Measurements from ENCODE around the gene GNGT1.
A peak's percentile ranks its signal among the peaks of the same experiment; 100 is the strongest.

The GNGT1 gene

DNA sequence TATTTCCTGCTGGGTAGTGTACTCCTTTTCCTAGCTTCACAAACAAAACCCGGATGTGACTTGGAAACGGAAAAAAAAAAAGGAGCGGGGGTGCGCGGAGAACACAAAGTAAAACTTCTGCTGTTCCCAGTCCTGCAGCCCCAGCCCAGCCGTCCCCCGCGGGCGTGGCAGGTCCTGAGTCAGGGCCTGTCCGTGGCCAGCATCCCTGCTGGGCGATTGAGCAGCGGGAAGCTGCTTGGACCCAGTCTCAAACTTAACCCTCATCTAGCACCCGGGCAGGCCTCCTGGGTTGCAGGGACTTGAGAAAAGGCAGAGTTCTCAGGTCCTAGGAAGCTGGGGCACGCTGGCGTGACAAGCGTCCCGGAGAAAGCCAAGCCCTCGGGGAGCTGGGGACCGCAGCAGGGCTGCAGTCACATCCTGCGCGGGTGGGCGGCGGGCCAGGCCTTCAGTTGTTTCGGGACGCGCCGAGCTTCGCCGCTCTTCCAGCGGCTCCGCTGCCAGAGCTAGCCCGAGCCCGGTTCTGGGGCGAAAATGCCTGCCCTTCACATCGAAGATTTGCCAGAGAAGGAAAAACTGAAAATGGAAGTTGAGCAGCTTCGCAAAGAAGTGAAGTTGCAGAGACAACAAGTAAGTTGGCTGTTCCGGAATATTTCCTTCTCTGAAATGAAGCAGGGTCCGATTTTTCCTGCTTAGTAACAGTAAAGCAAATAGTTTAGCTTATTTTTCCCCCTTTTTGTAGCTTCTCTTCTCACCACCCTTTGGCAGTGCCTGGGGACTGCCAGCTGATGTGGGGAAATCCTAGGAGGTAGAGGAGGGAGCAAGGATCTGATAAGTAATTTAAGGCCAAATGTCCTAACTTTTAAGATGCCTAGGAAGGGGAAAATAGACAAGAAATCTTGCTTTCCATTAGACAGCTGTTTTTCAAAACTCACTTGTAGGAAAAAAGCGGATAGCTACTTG, 15.5 kb downstream of the GNGT1 start, which contains the start of gene GNG11:
GNG11 (plus strand) TSS at position 129 of the 960 bp plus-strand sequence; CDS start at position 532, 403 bp downstream.
- TF ChIP-seq GATA2 (IDR thresholded peaks at IDR 0.05; ENCODE audit: low read depth, low read length) = peak; percentile 12; the same call in 1 of the 2 replicates
- no peak for TF ChIP-seq GATA3 (IDR thresholded peaks at IDR 0.05; ENCODE audit: low read depth, low read length)

DNA sequence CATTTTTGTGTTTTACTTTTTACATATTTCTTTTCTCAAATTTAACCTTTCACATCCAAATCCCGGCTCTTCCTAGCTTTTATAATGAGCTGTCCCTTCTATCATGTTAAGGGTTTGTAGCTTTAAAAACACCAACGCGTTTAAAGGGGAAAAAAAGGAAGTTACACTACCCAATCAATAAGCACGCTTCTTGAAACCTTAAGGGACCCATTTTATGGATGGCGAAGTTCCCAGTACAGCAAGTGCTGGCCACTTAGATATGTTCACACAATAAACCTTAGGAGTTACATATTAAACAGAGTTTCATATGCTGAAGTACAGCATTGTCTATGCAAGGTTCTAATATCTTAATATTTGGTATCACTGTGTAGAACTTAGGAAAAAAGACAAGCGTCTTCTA, 16.9 kb downstream of the GNGT1 start:
- TF ChIP-seq GATA3 (IDR thresholded peaks at IDR 0.05; ENCODE audit: low read depth, low read length) (no peak), GATA2 (IDR thresholded peaks at IDR 0.05; ENCODE audit: low read depth, low read length) (no peak)

GRCh38 chr7:93923942-93924341, 17.6 kb downstream of the GNGT1 start:
- TF ChIP-seq GATA3 (IDR thresholded peaks at IDR 0.05; ENCODE audit: low read depth, low read length) (no peak), GATA2 (IDR thresholded peaks at IDR 0.05; ENCODE audit: low read depth, low read length) (no peak)

DNA sequence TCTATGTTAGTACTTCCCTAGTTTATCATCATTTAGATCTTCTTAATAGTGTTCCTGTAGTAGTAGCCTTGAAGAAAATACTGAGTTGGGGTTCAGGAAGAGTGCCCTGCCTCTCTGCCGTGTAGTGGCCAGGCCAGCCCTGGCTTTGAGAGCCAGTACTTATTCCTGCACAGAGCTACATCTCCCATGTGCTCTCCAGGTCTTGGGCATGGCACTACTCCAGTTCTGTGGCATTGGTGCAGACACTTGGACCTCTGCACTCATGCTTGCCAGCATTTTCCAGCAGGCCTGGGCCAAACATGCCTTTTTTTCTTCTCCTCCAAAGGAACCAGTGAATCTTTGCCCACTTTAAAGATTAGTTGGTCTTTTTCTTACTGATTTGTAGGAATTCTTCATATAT, 20.4 kb downstream of the GNGT1 start:
- no peak for TF ChIP-seq GATA2 (IDR thresholded peaks at IDR 0.05; ENCODE audit: low read depth, low read length)
- TF ChIP-seq GATA3 (IDR thresholded peaks at IDR 0.05; ENCODE audit: low read depth, low read length) = no peak

- TF ChIP-seq GATA2 (IDR thresholded peaks at IDR 0.05; ENCODE audit: low read depth, low read length) = no peak
- TF ChIP-seq GATA3 (IDR thresholded peaks at IDR 0.05; ENCODE audit: low read depth, low read length) = no peak
Measured at GRCh38 chr7:93927585-93927984, 21.2 kb downstream of the GNGT1 start.

GRCh38 chr7:93931655-93932054, 25.3 kb downstream of the GNGT1 start:
- no peak for TF ChIP-seq GATA2 (IDR thresholded peaks at IDR 0.05; ENCODE audit: low read depth, low read length)
- no peak for TF ChIP-seq GATA3 (IDR thresholded peaks at IDR 0.05; ENCODE audit: low read depth, low read length)

GRCh38 chr7:93933156-93933555, 26.8 kb downstream of the GNGT1 start:
- TF ChIP-seq GATA3 (IDR thresholded peaks at IDR 0.05; ENCODE audit: low read depth, low read length) = no peak
- no peak for TF ChIP-seq GATA2 (IDR thresholded peaks at IDR 0.05; ENCODE audit: low read depth, low read length)

DNA sequence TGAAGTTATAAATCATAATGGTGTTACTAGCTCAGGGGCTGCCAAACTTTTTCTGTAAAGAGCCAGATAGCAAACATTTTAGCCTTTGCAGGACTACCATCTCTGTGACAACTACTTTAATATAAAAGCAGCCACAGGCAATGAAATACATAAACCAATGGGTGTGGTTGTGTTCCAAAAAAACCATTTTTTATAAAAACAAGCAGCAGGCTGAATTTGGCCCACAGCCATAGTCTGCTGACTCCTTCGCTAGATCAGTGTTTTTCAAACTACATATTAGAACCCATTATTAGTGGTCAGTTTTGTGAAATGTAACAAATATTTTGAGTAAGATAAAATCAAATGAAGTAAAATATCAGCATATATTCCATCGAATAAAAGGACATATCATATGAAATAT, 28.7 kb downstream of the GNGT1 start:
- TF ChIP-seq GATA3 (IDR thresholded peaks at IDR 0.05; ENCODE audit: low read depth, low read length) = no peak
- TF ChIP-seq GATA2 (IDR thresholded peaks at IDR 0.05; ENCODE audit: low read depth, low read length) = no peak

GRCh38 chr7:93937818-93938217, 31.5 kb downstream of the GNGT1 start:
- TF ChIP-seq GATA3 (IDR thresholded peaks at IDR 0.05; ENCODE audit: low read depth, low read length) (no peak), GATA2 (IDR thresholded peaks at IDR 0.05; ENCODE audit: low read depth, low read length) (no peak)

DNA sequence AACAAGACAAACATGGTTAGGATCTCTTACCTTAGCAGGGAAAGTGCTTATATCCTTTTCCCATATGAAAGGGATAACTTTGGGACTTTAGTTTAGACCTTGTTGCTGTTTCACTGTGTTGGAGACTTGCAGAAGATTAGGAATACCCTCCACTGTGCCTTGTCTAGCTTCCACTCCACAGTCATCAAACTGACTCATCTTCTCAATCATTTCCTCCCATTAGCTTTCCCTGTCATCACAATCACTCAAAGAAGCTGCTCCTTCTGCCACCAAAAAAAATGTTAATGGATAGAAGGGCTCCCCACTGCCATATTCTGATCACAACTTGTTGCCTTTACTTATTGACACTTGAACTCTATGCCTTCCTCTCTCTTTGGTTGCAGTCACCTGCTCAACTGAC, 31.9 kb downstream of the GNGT1 start:
- TF ChIP-seq GATA3 (IDR thresholded peaks at IDR 0.05; ENCODE audit: low read depth, low read length) (no peak), GATA2 (IDR thresholded peaks at IDR 0.05; ENCODE audit: low read depth, low read length) (no peak)

- TF ChIP-seq GATA2 (IDR thresholded peaks at IDR 0.05; ENCODE audit: low read depth, low read length) = no peak
- TF ChIP-seq GATA3 (IDR thresholded peaks at IDR 0.05; ENCODE audit: low read depth, low read length) = no peak
Measured at GRCh38 chr7:93941945-93942344, 35.6 kb downstream of the GNGT1 start.

DNA sequence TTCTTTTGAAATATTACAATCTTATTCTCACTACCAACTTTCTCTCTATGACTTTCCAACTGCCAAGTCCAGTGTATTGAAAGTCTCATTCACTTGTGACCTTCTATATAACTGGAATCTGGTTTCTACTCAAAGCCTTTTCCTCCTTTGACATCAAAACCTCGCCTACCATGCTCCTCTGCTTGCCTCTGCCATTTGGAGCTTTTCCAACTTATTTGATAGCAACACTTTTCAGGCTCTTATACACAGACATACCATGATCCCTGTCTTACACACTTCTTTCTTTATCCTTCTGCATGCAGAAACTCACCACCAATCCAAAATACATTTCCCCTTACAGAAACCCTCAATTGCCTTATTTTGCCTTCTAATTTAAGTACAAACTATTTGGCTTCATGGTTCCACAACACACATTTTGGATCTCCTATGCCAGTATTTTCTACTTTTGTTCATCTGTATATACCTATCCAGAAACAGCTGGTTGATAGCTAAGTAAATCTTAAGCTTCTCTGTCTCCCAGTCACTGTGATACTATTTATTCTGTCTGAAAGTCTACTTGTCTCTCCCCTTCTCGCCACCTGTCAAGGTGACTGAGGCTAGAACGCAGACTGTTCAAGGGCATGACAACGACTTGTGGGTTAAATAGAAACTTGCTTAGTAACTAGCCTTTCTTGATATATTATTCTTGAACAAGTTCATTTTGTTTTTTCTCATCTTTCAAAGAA, 37.6 kb downstream of the GNGT1 start:
- no peak for TF ChIP-seq GATA3 (IDR thresholded peaks at IDR 0.05; ENCODE audit: low read depth, low read length)
- no peak for TF ChIP-seq GATA2 (IDR thresholded peaks at IDR 0.05; ENCODE audit: low read depth, low read length)

GRCh38 chr7:93944673-93945072, 38.3 kb downstream of the GNGT1 start:
- TF ChIP-seq GATA3 (IDR thresholded peaks at IDR 0.05; ENCODE audit: low read depth, low read length) = peak; percentile 53
- TF ChIP-seq GATA2 (IDR thresholded peaks at IDR 0.05; ENCODE audit: low read depth, low read length) = no peak

DNA sequence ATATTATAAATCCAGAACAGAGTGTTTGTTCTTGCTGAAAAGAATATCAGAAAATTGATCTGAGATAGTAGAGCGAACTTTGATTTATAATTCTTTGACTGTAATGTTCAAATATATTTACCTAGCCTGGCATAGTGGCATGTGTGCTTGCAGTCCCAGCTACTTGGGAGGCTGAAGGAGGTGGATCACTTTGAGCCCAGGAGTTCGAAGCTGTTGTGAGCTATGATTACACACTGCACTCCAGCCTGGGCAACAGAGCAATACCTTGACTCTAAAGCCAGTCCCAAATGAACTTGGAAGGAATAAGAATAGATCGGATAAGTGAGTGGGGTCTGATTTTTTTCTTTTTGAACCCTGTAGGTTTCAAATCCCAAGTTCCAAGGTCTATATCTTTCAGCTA, 38.7 kb downstream of the GNGT1 start:
- TF ChIP-seq GATA2 (IDR thresholded peaks at IDR 0.05; ENCODE audit: low read depth, low read length) (no peak), GATA3 (IDR thresholded peaks at IDR 0.05; ENCODE audit: low read depth, low read length) (0 out of 2 replicates have a peak, but pooled peaks have one; percentile 3)

Data from SH-SY5Y (cell line).